ENCODE measurements around the gene SENP5.

The SENP5 gene

GRCh38 chr3:196886144-196886543 lies 18.4 kb downstream of the SENP5 start:
- DNase-seq = no peak

DNA sequence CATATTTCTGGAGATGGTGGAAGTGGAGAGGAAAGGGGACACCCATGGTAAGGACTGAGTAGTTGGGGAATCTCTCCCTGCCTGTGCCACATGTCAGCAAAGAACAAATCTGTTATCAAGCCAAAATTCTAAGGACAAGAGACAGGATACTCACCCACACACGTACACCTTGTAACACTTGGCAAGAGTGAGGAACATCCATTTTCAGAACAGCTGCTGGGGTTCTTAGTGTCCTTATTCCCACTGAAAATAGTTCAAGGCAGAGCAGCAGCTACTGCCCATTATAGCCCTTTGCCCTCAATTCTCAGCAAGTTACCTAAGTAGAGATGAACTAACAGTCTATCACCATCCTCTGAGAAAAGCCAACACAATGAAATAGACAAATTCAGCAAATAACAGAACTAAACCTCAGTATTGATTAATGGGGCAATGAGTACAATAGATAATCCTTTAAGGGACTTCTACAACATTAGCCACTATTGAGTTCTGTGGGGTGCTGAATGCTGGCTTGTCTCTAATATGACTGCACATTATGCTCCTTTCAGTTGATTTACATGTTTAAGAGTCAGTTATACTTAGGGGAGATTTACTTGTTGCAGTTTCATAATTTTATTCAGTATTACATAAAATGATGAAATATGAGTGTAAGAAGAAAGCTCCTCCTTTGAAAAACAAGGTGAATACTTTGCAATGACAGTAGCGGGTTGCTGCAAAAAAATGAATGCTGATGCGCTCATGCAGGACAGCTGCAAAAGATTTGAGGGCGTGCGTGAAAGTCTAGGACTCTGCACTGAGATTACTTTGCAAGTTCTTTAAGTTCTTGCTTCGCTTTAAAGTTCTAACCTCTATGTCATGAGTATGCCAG lies 22.4 kb downstream of the SENP5 start:
- DNase-seq = no peak

DNA sequence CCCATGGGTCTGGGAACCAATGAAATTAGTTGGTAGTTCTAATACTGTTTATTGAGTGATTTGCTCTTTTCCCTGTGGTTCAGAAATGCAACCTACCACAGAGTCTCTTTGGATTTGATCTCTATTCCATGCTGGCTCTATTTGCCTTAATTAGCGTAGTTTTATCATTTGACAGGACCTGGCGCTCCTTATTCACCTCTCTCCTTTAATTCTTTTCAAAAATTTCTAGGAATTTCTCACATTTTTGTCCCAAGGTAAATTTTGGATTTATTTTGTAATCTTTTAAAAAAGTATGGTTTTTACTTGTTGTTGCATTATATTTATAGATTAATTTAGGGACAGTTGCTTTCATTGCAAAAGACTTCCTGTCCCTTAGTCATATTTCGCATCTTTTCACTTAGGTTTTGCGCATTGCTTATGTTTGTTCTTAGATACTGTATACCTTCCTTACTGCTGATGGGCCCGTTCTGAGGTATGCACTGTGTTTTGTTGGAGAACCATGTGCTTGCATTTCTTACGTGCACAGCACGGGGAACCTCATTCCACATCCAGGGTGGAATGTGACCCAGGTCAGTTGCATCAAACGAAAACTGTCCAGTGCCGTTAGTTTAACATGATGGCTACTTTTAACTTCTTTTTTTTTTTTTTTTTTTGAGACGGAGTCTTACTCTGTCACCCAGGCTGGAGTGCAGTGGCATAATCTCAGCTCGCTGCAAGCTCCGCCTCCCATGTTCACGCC lies 27.0 kb downstream of the SENP5 start:
- no peak for DNase-seq

- DNase-seq = no peak
These were observed 28.5 kb downstream of the SENP5 start for GRCh38 chr3:196896229-196896628.

GRCh38 chr3:196901768-196902167 lies 34.0 kb downstream of the SENP5 start:
- no peak for DNase-seq

GRCh38 chr3:196902296-196902695 lies 34.6 kb downstream of the SENP5 start:
- DNase-seq = no peak

DNA sequence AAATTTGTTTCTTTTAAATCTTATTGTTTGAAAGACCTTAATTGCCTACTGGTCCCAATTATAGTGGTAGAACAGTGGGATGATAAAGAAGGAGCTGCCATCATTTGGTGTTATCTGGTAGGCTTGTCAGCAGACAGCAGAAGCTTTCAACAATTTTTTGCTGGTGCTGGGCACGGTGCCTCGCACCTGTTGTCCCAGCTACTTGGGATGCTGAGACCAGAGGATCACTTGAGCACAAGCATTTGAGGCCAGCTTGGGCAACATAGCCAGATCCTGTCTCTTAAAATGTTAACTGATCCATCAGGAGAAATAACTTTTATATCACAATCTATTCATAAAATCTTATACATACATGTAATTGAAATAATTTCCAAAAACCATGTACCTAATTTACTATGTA lies 36.0 kb downstream of the SENP5 start:
- no peak for DNase-seq

GRCh38 chr3:196914866-196915265 lies 47.1 kb downstream of the SENP5 start:
- DNase-seq = no peak

DNA sequence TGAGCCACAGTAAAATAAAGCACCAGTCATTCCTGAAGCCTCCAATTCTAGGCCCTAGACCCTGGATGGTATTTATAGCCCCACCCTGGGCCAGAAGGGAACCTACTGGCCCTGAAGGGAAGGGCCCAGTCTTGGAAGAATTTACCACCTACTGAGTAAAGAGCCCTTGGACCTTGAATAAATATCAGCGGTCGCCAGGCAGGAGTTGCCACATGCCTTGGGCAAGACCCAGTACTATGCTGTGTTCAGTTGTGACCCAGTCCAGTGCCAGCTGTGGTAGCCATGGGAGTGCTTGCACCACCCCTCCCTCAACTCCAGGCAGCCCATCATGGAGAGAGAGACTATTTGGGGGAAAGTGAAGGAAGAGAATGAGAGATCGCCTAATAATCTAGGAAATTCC lies 47.7 kb downstream of the SENP5 start:
- DNase-seq = no peak

DNA sequence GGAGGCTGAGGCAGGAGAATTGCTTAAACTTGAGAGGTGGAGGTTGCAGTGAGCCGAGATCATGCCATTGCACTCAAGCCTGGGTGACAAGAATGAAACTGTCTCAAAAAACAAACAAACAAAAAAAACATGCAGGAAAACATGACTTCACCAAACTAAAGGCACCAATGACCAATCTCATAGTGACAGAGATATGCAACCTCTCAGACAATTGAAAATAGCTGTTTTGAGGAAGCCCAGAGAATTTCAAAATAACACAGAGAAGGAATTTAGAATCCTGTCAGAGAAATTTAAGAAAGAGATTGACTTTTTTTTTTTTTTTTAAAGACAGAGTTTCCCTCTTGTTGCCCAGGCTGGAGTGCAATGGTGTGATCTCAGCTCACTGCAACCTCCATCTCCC lies 48.5 kb downstream of the SENP5 start:
- no peak for DNase-seq

DNA sequence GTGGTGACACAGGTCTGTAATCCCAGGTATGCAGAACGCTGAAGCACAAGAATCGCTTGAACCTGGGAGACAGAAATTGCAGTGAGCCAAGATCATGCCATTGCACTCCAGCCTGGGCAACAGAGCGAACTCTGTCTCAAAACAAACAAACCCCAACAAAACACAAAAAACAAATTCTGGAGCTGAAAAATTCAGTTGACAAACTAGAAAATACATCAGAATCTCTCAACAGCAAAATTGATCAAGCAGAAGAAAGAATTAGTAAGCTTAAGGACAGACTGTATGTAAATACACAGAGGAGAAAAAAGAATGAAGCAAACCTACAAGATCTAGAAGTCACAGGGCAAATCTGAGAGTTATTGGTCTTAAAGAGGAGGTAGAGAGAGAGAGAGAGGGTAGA lies 49.3 kb downstream of the SENP5 start:
- no peak for DNase-seq

- DNase-seq = no peak
These were observed 51.2 kb downstream of the SENP5 start for GRCh38 chr3:196918968-196919367.

DNA sequence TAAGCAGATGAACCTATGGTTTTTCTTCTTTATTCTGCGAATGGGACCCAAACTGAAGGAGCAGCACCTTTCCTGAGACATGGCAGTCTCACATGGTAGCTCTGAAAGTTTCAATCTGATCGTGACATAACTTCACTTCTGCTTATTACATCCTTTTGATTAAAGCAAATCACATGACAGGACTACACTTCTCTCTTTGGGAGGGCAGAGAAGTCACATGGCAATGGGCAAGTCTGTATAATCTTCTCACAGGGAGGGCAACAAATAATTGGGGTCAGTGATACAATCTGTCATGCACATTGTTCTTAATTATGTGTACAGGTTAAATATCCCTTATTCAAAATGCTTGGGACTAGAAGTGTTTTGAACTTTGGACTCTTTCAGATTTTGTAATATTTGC lies 53.0 kb downstream of the SENP5 start:
- no peak for DNase-seq

- no peak for DNase-seq
These were observed 60.1 kb downstream of the SENP5 start for GRCh38 chr3:196927571-196928453.

GRCh38 chr3:196931157-196931556 lies 63.4 kb downstream of the SENP5 start:
- no peak for DNase-seq

- DNase-seq = no peak
These were observed 64.3 kb downstream of the SENP5 start for GRCh38 chr3:196931828-196932587.

- no peak for DNase-seq
These were observed 64.9 kb downstream of the SENP5 start for GRCh38 chr3:196932600-196932999.

- no peak for DNase-seq
These were observed 68.6 kb downstream of the SENP5 start for GRCh38 chr3:196936288-196936687.

- no peak for DNase-seq
These were observed 70.4 kb downstream of the SENP5 start for GRCh38 chr3:196938124-196938523.

- no peak for DNase-seq
These were observed 70.9 kb downstream of the SENP5 start for GRCh38 chr3:196938576-196938975.

- DNase-seq = peak; percentile 36
These were observed 74.1 kb downstream of the SENP5 start for GRCh38 chr3:196941729-196942225.

DNA sequence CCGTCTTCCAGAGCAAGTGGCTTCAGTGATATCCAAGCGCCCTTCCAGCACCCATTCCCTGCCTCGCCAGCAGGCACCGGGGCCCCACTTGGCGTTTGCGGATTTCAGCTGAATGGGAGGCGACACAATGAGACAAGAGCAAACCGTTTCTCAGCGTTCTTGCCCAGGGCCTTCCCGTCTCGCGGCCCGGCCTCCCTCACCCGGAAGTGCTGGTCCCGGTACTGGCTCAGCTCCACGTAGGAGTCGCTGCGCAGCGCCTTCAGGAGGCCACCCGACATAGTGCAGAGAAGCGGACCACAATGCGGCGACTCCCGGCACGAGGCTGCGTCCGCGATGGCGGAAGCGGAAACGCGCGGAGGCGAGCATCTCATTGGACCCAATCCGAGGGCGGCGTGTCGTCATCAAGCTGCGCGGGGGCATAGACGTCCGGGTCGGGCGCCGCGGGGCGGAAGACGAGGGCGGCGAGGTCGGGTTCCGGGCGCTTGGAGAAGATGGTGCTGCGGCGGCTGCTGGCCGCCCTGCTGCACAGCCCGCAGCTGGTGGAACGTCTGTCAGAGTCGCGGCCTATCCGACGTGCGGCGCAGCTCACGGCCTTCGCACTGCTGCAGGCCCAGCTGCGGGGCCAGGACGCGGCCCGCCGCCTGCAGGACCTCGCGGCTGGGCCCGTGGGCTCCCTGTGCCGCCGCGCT lies 74.7 kb downstream of the SENP5 start, which contains the start of gene NCBP2:
Gene NCBP2, minus strand, starts transcription at position 303 of the 689 bp plus-strand sequence. Its CDS starts 25 bp downstream, at position 278.
- DNase-seq = peak; percentile 98

Measured in left hindlimb (tissue), 1 donor.